Endothelial cell of umbilical vein (primary cell): Measurements from ENCODE around the gene ATP4A. TPM values are rescaled to one million over a fixed set of nuclear protein-coding genes. Genes with fewer than 3 reads are reported as not detected.

Experiments
- BruUV-seq: library from RNA; stranded (reverse); fragments of 400-500 nt; replicated peaks from 2 replicates; lab custom pipeline; 2021; lab: Mats Ljungman, UMichigan
- CTCF ChIA-PET: fragments of 300-600, 350-600 bp; sonication (Branson Sonifier 250); formaldehyde crosslinking; loops from one replicate; lab custom pipeline; 2021; ENCODE audit warnings: antibody characterized with exemption, inconsistent platforms; lab: Charles Lee
- POLR2A ChIA-PET: fragments of 300-600, 350-600 bp; sonication (Branson Sonifier 250); formaldehyde crosslinking; loops from one replicate; lab custom pipeline; 2021; ENCODE audit warnings: antibody characterized with exemption, inconsistent platforms; lab: Charles Lee
- DNase-seq: peaks from one replicate; pipeline ENCODE4 v3.0.0-alpha.2; 2011; ENCODE audit warnings: low read depth, low spot score
- FAIRE-seq: peaks from 2 replicates; lab custom pipeline; 2011; peaks lifted over from hg19 to GRCh38; lab: Jason Lieb, UNC
- H2AFZ ChIP-seq: 2 replicates; pipeline ENCODE4 v1.6.0; 2012; ENCODE audit warnings: low read depth, low read length, control low read depth, inconsistent platforms
- H3K27ac ChIP-seq: 2 replicates; pipeline ENCODE4 v1.5.1; 2011; ENCODE audit warnings: low read depth, mild to moderate bottlenecking, control low read depth, low read length, moderate library complexity; ENCODE audit not compliant: insufficient read depth
- H3K27me3 ChIP-seq, 2 experiments: 2 replicates each; pipeline versions ENCODE4 v1.6.0 to v1.6.1; 2011; ENCODE audit warnings: low read length in 2 of 2, mixed read lengths in 1 of 2; ENCODE audit not compliant: control insufficient read depth in 2 of 2, insufficient read depth in 2 of 2
- H3K36me3 ChIP-seq, 2 experiments: 2 replicates in 1 of 2; 3 replicates in 1 of 2; pipeline ENCODE4 v1.5.1; 2011; ENCODE audit warnings: low read length in 2 of 2, mild to moderate bottlenecking in 1 of 2, moderate library complexity in 1 of 2; ENCODE audit not compliant: control insufficient read depth in 2 of 2, insufficient read depth in 2 of 2; ENCODE audit errors: extremely low read depth in 1 of 2
- H3K4me1 ChIP-seq: 3 replicates; pipeline ENCODE4 v1.5.1; 2011; ENCODE audit warnings: mild to moderate bottlenecking, low read length; ENCODE audit not compliant: control insufficient read depth, insufficient read depth; ENCODE audit errors: extremely low read depth
- H3K4me2 ChIP-seq: 2 replicates; pipeline ENCODE4 v1.6.1; 2011; ENCODE audit warnings: low read length, control low read depth, mixed read lengths; ENCODE audit not compliant: insufficient read depth
- H3K4me3 ChIP-seq, 3 experiments: fragments of 200-600 bp in 1 of 3; sonication (generic), shearing (Covaris generic) in 1 of 3; replicated peaks in 1 of 3; 2 replicates each; pipeline ENCODE4 v1.5.1; 2011 to 2016; ENCODE audit warnings: control low read depth in 3 of 3, low read length in 3 of 3, mild to moderate bottlenecking in 2 of 3, inconsistent platforms in 1 of 3, low read depth in 1 of 3, moderate library complexity in 1 of 3; ENCODE audit not compliant: insufficient read depth in 1 of 3
- H3K79me2 ChIP-seq: 2 replicates; pipeline ENCODE4 v1.6.0; 2012; ENCODE audit warnings: low read length, inconsistent platforms; ENCODE audit not compliant: control insufficient read depth, insufficient read depth
- H3K9ac ChIP-seq: replicated peaks from 2 replicates; pipeline ENCODE3; 2011; ENCODE audit warnings: low read length, control low read depth; ENCODE audit not compliant: insufficient read depth; ENCODE audit errors: extremely low read depth
- H3K9me1 ChIP-seq: replicated peaks from 3 replicates; pipeline ENCODE4 v1.6.0; 2011; ENCODE audit warnings: mild to moderate bottlenecking, low read length; ENCODE audit not compliant: control insufficient read depth, insufficient read depth; ENCODE audit errors: extremely low read depth
- H3K9me3 ChIP-seq: replicated peaks from 2 replicates; pipeline ENCODE4 v1.5.1; 2012; ENCODE audit warnings: low read length, inconsistent platforms; ENCODE audit not compliant: control insufficient read depth, insufficient read depth
- H4K20me1 ChIP-seq: replicated peaks from 2 replicates; pipeline ENCODE3; 2011; ENCODE audit warnings: mild to moderate bottlenecking, low read length; ENCODE audit not compliant: control insufficient read depth, insufficient read depth; ENCODE audit errors: extremely low read depth
- CTCF ChIP-seq, 2 donors: IDR thresholded peaks; 1 replicate in 1 of 2; 2 replicates in 1 of 2; pipeline ENCODE4 v1.5.1; 2011; ENCODE audit warnings: low read length in 2 of 2, mild to moderate bottlenecking in 2 of 2, moderate library complexity in 2 of 2, control low read depth in 1 of 2, inconsistent platforms in 1 of 2, low read depth in 1 of 2; ENCODE audit not compliant: insufficient read depth in 1 of 2; ENCODE audit errors: extremely low read depth in 1 of 2
- EZH2 ChIP-seq: IDR thresholded peaks from 2 replicates; pipeline ENCODE4 v1.6.1; 2012; ENCODE audit warnings: borderline replicate concordance, low read depth, mild to moderate bottlenecking, moderate library complexity, low read length, inconsistent platforms; ENCODE audit not compliant: severe bottlenecking
- FOS ChIP-seq: IDR thresholded peaks from 2 replicates; pipeline ENCODE4 v1.6.1; 2011; ENCODE audit warnings: mild to moderate bottlenecking, low read length, moderate library complexity, borderline replicate concordance; ENCODE audit not compliant: insufficient read depth
- GATA2 ChIP-seq: IDR thresholded peaks from 2 replicates; pipeline ENCODE4 v1.7.0; 2011; ENCODE audit warnings: low read depth, mild to moderate bottlenecking, moderate library complexity, mixed read lengths, low read length; ENCODE audit not compliant: insufficient read length, insufficient read depth
- JUN ChIP-seq: IDR thresholded peaks from 2 replicates; pipeline ENCODE4 v1.6.1; 2011; ENCODE audit warnings: borderline replicate concordance, low read depth; ENCODE audit not compliant: insufficient read length, insufficient read depth
- MAX ChIP-seq: IDR thresholded peaks from 2 replicates; pipeline ENCODE4 v1.6.1; 2011; ENCODE audit not compliant: insufficient read depth, insufficient read length
- MYC ChIP-seq: IDR thresholded peaks from one replicate; pipeline ENCODE4 v1.6.1; 2011; ENCODE audit warnings: mild to moderate bottlenecking, low read depth, low read length
- POLR2A ChIP-seq: IDR thresholded peaks from 2 replicates; pipeline ENCODE4 v1.6.1; 2012; ENCODE audit warnings: low read depth, mild to moderate bottlenecking, control low read depth, low read length
- POLR2AphosphoS5 ChIP-seq: IDR thresholded peaks from 2 replicates; pipeline ENCODE4 v1.6.1; 2012; ENCODE audit warnings: low read depth, mild to moderate bottlenecking, control low read depth, low read length, moderate library complexity; ENCODE audit not compliant: insufficient read depth
- dilution Hi-C: fragments of 300-500 bp; cut with MboI; formaldehyde crosslinking; loops from one replicate; pipeline ENCODE4 v1.15.0; 2019; ENCODE audit warnings: low sequenced_read_pairs; ENCODE audit not compliant: extremely low pct_ligation_motif_present
- intact Hi-C: fragments of 100-400 bp; cut with micrococcal nuclease; formaldehyde crosslinking; loops from one replicate; pipeline ENCODE4 v1.10.0; 2022
- polyA plus RNA-seq, 4 experiments: library from polyadenylated mRNA; depleted of rRNA in 3 of 4; stranded (reverse) in 3 of 4; unstranded in 1 of 4; fragments of >200 nt; gene quantifications; 2 replicates each; pipeline versions ENCODE4 v1.2.1 to v1.2.3, GENCODE V29; 2011 to 2012; ENCODE audit warnings: missing spikeins in 1 of 4
- total RNA-seq: library from RNA; stranded (reverse); gene quantifications from 2 replicates; pipeline ENCODE4 v1.2.3, GENCODE V29; 2021

ATP4A gene
- total and polyA plus RNA-seq, 2 donors (not counting 3 experiments of a cell fraction or from before 2014, with no cell fraction given), result not detected

- FAIRE-seq (peak; percentile 72), DNase-seq (peak; percentile 48)
- intact Hi-C loops (loop anchor here (1.0 to 5.0 kb wide), 3 partner anchors 78 to 168 kb away; partner anchors contain the start of gene RBM42), dilution Hi-C loops (no loop called here)
- Histone ChIP-seq H3K79me2 (peaks cover 15% of the 10 kb centered on the region), H3K27ac (no peak overlapping the region), H3K9ac (no peak overlapping the region), H4K20me1 (no peaks in the 10 kb centered on the region), H3K4me3 (no peak overlapping the region), H2AFZ (no peak overlapping the region), H3K9me1 (no peaks in the 10 kb centered on the region), H3K4me2 (no peak overlapping the region), H3K36me3 (no peaks in the 10 kb centered on the region), H3K9me3 (no peaks in the 10 kb centered on the region), H3K27me3 (no peaks in the 10 kb centered on the region), H3K4me1 (peaks cover 16% of the 10 kb centered on the region)
- no TSS peak for BruUV-seq
- ChIA-PET CTCF (interaction anchor here (1.0 to 2.8 kb wide), 8 partner anchors 8 to 99 kb away, joined by 3 to 18 read pairs (median 6); partner anchors contain the start of genes ATP4A and COX6B1), POLR2A (no interaction called here)
- TF ChIP-seq JUN, result no peak
- TF ChIP-seq CTCF (IDR thresholded peaks at IDR 0.05; ENCODE audit: extremely low read depth in 1 of 2, insufficient read depth in 1 of 2, low read depth in 1 of 2, low read length in 2 of 2), result peak; percentile 65 to 77
These were observed 14.2 kb downstream of the ATP4A start for GRCh38 chr19:35549174-35549788.

GRCh38 chr19:35546532-35546931, 16.9 kb downstream of the ATP4A start:
- H3K4me2 ChIP-seq, result peak overlapping the region; percentile 88
- peak overlapping the region; percentile 58 for H3K9ac ChIP-seq
- ChIA-PET CTCF (no interaction called here), POLR2A (no interaction called here)
- no peaks in the 10 kb centered on the region for H3K27me3 ChIP-seq
- no peaks in the 10 kb centered on the region for H3K9me1 ChIP-seq
- no peak overlapping the region for H3K27ac ChIP-seq
- H4K20me1 ChIP-seq, result no peaks in the 10 kb centered on the region
- peaks cover 15% of the 10 kb centered on the region for H3K79me2 ChIP-seq
- BruUV-seq, result no TSS peak
- H3K4me1 ChIP-seq, result peaks cover 16% of the 10 kb centered on the region
- H3K4me3 ChIP-seq, result peak overlapping the region in 1 of 3 experiments; percentile 88
- dilution Hi-C loops, result no loop called here
- FAIRE-seq (no peak), DNase-seq (no peak)
- H2AFZ ChIP-seq, result peak overlapping the region; percentile 81
- no peaks in the 10 kb centered on the region for H3K36me3 ChIP-seq
- H3K9me3 ChIP-seq, result no peaks in the 10 kb centered on the region
- no peak for TF ChIP-seq CTCF (IDR thresholded peaks at IDR 0.05; ENCODE audit: extremely low read depth in 1 of 2, insufficient read depth in 1 of 2, low read depth in 1 of 2, low read length in 2 of 2)
- TF ChIP-seq GATA2, result no peak
- TF ChIP-seq POLR2A, result no peak
- no peak for TF ChIP-seq POLR2AphosphoS5
- no peak for TF ChIP-seq FOS
- no peak for TF ChIP-seq JUN
- no peak for TF ChIP-seq EZH2
- TF ChIP-seq MAX, result no peak
- TF ChIP-seq MYC, result no peak
- intact Hi-C loops, result loop anchor here (5.0 kb wide), 2 partner anchors 81 to 146 kb away; partner anchors contain the start of gene RBM42
